HL-60 (cell line): Measurements from ENCODE around the gene SH3RF3.

Source experiments
- DNase-seq, 2 experiments: peaks; one replicate each; pipeline ENCODE4 v3.0.0-alpha.2; 2010 to 2020; ENCODE audit warnings: low read depth in 1 of 2, low spot score in 1 of 2
- H3K27ac ChIP-seq: fragments of 250-450 bp; sonication (Bioruptor Pico); replicated peaks from 2 replicates; pipeline ENCODE4 v1.5.1; 2020; ENCODE audit warnings: mild to moderate bottlenecking, moderate library complexity
- H3K27me3 ChIP-seq: fragments of 250-450 bp; sonication (Bioruptor Pico); 2 replicates; pipeline ENCODE4 v1.5.1; 2021; ENCODE audit warnings: mild to moderate bottlenecking, moderate library complexity; ENCODE audit not compliant: insufficient read depth, poor library complexity, severe bottlenecking
- H3K4me3 ChIP-seq: replicated peaks from 2 replicates; pipeline ENCODE4 v1.5.1; 2011; ENCODE audit warnings: mild to moderate bottlenecking, control low read depth, low read length; ENCODE audit not compliant: insufficient read depth
- CTCF ChIP-seq: IDR thresholded peaks from one replicate; pipeline ENCODE4 v1.5.1; 2011; ENCODE audit warnings: low read length, control low read depth, inconsistent platforms; ENCODE audit not compliant: insufficient read depth
- GABPA ChIP-seq: IDR thresholded peaks from 2 replicates; pipeline ENCODE4 v1.6.1; 2012; ENCODE audit warnings: low read depth
- POLR2AphosphoS5 ChIP-seq: IDR thresholded peaks from 2 replicates; pipeline ENCODE4 v1.6.1; 2012; ENCODE audit warnings: low read depth
- REST ChIP-seq: IDR thresholded peaks from 2 replicates; pipeline ENCODE4 v1.6.1; 2012; ENCODE audit warnings: low read depth; ENCODE audit not compliant: insufficient replicate concordance
- SPI1 ChIP-seq: IDR thresholded peaks from 2 replicates; pipeline ENCODE4 v1.6.1; 2012; ENCODE audit warnings: low read depth, mild to moderate bottlenecking, borderline replicate concordance

The SH3RF3 gene

GRCh38 chr2:109176928-109177327, 47.9 kb downstream of the SH3RF3 start:
- DNase-seq, result no peak
- no peak overlapping the region for H3K27ac ChIP-seq
- no peak overlapping the region for H3K4me3 ChIP-seq
- no peak for TF ChIP-seq POLR2AphosphoS5
- no peak for TF ChIP-seq GABPA
- TF ChIP-seq CTCF, result no peak
- no peak for TF ChIP-seq SPI1
- no peak for TF ChIP-seq REST
- H3K27me3 ChIP-seq, result no peaks in the 10 kb centered on the region

- no peaks in the 10 kb centered on the region for H3K27me3 ChIP-seq
- no peak for DNase-seq
- no peak overlapping the region for H3K4me3 ChIP-seq
- H3K27ac ChIP-seq, result no peak overlapping the region
- no peak for TF ChIP-seq GABPA
Observed at GRCh38 chr2:109177635-109178034, 48.6 kb downstream of the SH3RF3 start.

- Histone ChIP-seq H3K27me3 (no peaks in the 10 kb centered on the region), H3K4me3 (no peak overlapping the region), H3K27ac (no peak overlapping the region)
- TF ChIP-seq CTCF (no peak), POLR2AphosphoS5 (no peak), SPI1 (no peak), REST (no peak), GABPA (no peak)
- DNase-seq, result no peak
Observed at GRCh38 chr2:109178968-109179367, 50.0 kb downstream of the SH3RF3 start.

- no peak overlapping the region for H3K4me3 ChIP-seq
- no peak overlapping the region for H3K27ac ChIP-seq
- TF ChIP-seq POLR2AphosphoS5, result no peak
- no peak for TF ChIP-seq REST
- no peak for TF ChIP-seq SPI1
- TF ChIP-seq CTCF, result no peak
- no peak for TF ChIP-seq GABPA
- H3K27me3 ChIP-seq, result no peaks in the 10 kb centered on the region
- no peak for DNase-seq
Observed at GRCh38 chr2:109180786-109181185, 51.8 kb downstream of the SH3RF3 start.
